Memory B cell (primary cell): ENCODE results near the gene REG1A.

Experiments
- ATAC-seq: fragments of 150-1000 bp; cut with Tn5 transposase; 2 replicates; pipeline ENCODE4 v1.10.0; 2021; ENCODE audit warnings: low read depth, mild to moderate bottlenecking, moderate library complexity
- DNase-seq, 2 donors: peaks; one replicate each; pipeline ENCODE4 v3.0.0; 2022; ENCODE audit warnings: low spot score in 2 of 2
- H3K27ac Mint-ChIP-seq: one replicate; pipeline ENCODE4 v1.8.0; 2022; ENCODE audit warnings: mild to moderate bottlenecking, moderate library complexity, mixed read lengths
- H3K27me3 Mint-ChIP-seq: one replicate; pipeline ENCODE4 v1.8.0; 2022; ENCODE audit warnings: mixed read lengths
- H3K36me3 Mint-ChIP-seq: one replicate; pipeline ENCODE4 v1.8.0; 2022; ENCODE audit warnings: mild to moderate bottlenecking, mixed read lengths
- H3K4me1 Mint-ChIP-seq: one replicate; pipeline ENCODE4 v1.8.0; 2022; ENCODE audit warnings: mixed read lengths
- H3K4me3 Mint-ChIP-seq: one replicate; pipeline ENCODE4 v1.8.0; 2022; ENCODE audit warnings: mild to moderate bottlenecking, moderate library complexity, mixed read lengths
- H3K9me3 Mint-ChIP-seq: one replicate; pipeline ENCODE4 v1.8.0; 2022; ENCODE audit warnings: mixed read lengths

Gene REG1A

GRCh38 chr2:79105259-79105658 lies 15.0 kb upstream of the REG1A start:
- H3K4me3 Mint-ChIP-seq: no peak overlapping the region
- H3K27me3 Mint-ChIP-seq: no peaks in the 10 kb centered on the region
- DNase-seq: no peak
- ATAC-seq: no peak
- peaks cover 3% of the 10 kb centered on the region for H3K9me3 Mint-ChIP-seq
- no peaks in the 10 kb centered on the region for H3K4me1 Mint-ChIP-seq
- H3K27ac Mint-ChIP-seq: no peak overlapping the region
- H3K36me3 Mint-ChIP-seq: no peaks in the 10 kb centered on the region

- H3K4me3 Mint-ChIP-seq: no peak overlapping the region
- no peak overlapping the region for H3K27ac Mint-ChIP-seq
- DNase-seq (no peak), ATAC-seq (no peak)
- H3K36me3 Mint-ChIP-seq: no peaks in the 10 kb centered on the region
- peaks cover 4% of the 10 kb centered on the region for H3K9me3 Mint-ChIP-seq
- H3K4me1 Mint-ChIP-seq: no peaks in the 10 kb centered on the region
- no peaks in the 10 kb centered on the region for H3K27me3 Mint-ChIP-seq
These were observed 8.0 kb upstream of the REG1A start for GRCh38 chr2:79112269-79112668.

GRCh38 chr2:79114797-79115494 lies 5.3 kb upstream of the REG1A start:
- H3K36me3 Mint-ChIP-seq: no peaks in the 10 kb centered on the region
- DNase-seq (no peak), ATAC-seq (no peak)
- H3K27ac Mint-ChIP-seq: no peak overlapping the region
- no peaks in the 10 kb centered on the region for H3K27me3 Mint-ChIP-seq
- H3K9me3 Mint-ChIP-seq: peaks cover 4% of the 10 kb centered on the region
- H3K4me1 Mint-ChIP-seq: no peaks in the 10 kb centered on the region
- H3K4me3 Mint-ChIP-seq: no peak overlapping the region

- H3K4me1 Mint-ChIP-seq: no peaks in the 10 kb centered on the region
- ATAC-seq (no peak), DNase-seq (no peak)
- no peaks in the 10 kb centered on the region for H3K27me3 Mint-ChIP-seq
- no peak overlapping the region for H3K4me3 Mint-ChIP-seq
- peaks cover 4% of the 10 kb centered on the region for H3K9me3 Mint-ChIP-seq
- H3K36me3 Mint-ChIP-seq: no peaks in the 10 kb centered on the region
- H3K27ac Mint-ChIP-seq: no peak overlapping the region
These were observed 3.0 kb upstream of the REG1A start for GRCh38 chr2:79116997-79117928.

GRCh38 chr2:79122676-79123075 lies 2.4 kb downstream of the REG1A start:
- Mint-ChIP-seq H3K9me3 (no peaks in the 10 kb centered on the region), H3K36me3 (no peaks in the 10 kb centered on the region), H3K4me3 (no peak overlapping the region), H3K4me1 (no peaks in the 10 kb centered on the region), H3K27ac (no peak overlapping the region), H3K27me3 (no peaks in the 10 kb centered on the region)
- no peak for ATAC-seq
- DNase-seq: no peak

GRCh38 chr2:79124907-79125720 lies 4.8 kb downstream of the REG1A start:
- no peak overlapping the region for H3K4me3 Mint-ChIP-seq
- H3K27ac Mint-ChIP-seq: no peak overlapping the region
- H3K36me3 Mint-ChIP-seq: no peaks in the 10 kb centered on the region
- H3K27me3 Mint-ChIP-seq: no peaks in the 10 kb centered on the region
- DNase-seq (no peak), ATAC-seq (no peak)
- H3K9me3 Mint-ChIP-seq: peaks cover 2% of the 10 kb centered on the region
- no peaks in the 10 kb centered on the region for H3K4me1 Mint-ChIP-seq

- DNase-seq (no peak), ATAC-seq (no peak)
- H3K9me3 Mint-ChIP-seq: peaks cover 2% of the 10 kb centered on the region
- no peaks in the 10 kb centered on the region for H3K27me3 Mint-ChIP-seq
- no peak overlapping the region for H3K27ac Mint-ChIP-seq
- H3K4me3 Mint-ChIP-seq: no peak overlapping the region
- no peaks in the 10 kb centered on the region for H3K36me3 Mint-ChIP-seq
- no peaks in the 10 kb centered on the region for H3K4me1 Mint-ChIP-seq
These were observed 5.4 kb downstream of the REG1A start for GRCh38 chr2:79125721-79125985.

- H3K4me1 Mint-ChIP-seq: no peaks in the 10 kb centered on the region
- ATAC-seq (no peak), DNase-seq (no peak)
- H3K4me3 Mint-ChIP-seq: no peak overlapping the region
- H3K9me3 Mint-ChIP-seq: peaks cover 2% of the 10 kb centered on the region
- H3K27ac Mint-ChIP-seq: no peak overlapping the region
- H3K27me3 Mint-ChIP-seq: no peaks in the 10 kb centered on the region
- H3K36me3 Mint-ChIP-seq: no peaks in the 10 kb centered on the region
These were observed 8.1 kb downstream of the REG1A start for GRCh38 chr2:79128406-79128805.

- Mint-ChIP-seq H3K27me3 (no peaks in the 10 kb centered on the region), H3K4me3 (no peak overlapping the region), H3K36me3 (no peaks in the 10 kb centered on the region), H3K4me1 (no peaks in the 10 kb centered on the region), H3K27ac (no peak overlapping the region), H3K9me3 (peaks cover 2% of the 10 kb centered on the region)
- ATAC-seq: no peak
- DNase-seq: no peak
These were observed 9.0 kb downstream of the REG1A start for GRCh38 chr2:79129260-79129659.

GRCh38 chr2:79129804-79130203 lies 9.5 kb downstream of the REG1A start:
- H3K4me1 Mint-ChIP-seq: no peaks in the 10 kb centered on the region
- ATAC-seq (no peak), DNase-seq (no peak)
- no peaks in the 10 kb centered on the region for H3K36me3 Mint-ChIP-seq
- H3K27ac Mint-ChIP-seq: no peak overlapping the region
- no peak overlapping the region for H3K4me3 Mint-ChIP-seq
- peaks cover 2% of the 10 kb centered on the region for H3K9me3 Mint-ChIP-seq
- no peaks in the 10 kb centered on the region for H3K27me3 Mint-ChIP-seq

GRCh38 chr2:79131687-79132086 lies 11.4 kb downstream of the REG1A start:
- no peak overlapping the region for H3K27ac Mint-ChIP-seq
- H3K27me3 Mint-ChIP-seq: no peaks in the 10 kb centered on the region
- no peak overlapping the region for H3K4me3 Mint-ChIP-seq
- H3K36me3 Mint-ChIP-seq: no peaks in the 10 kb centered on the region
- ATAC-seq: no peak
- no peaks in the 10 kb centered on the region for H3K4me1 Mint-ChIP-seq
- H3K9me3 Mint-ChIP-seq: peaks cover 2% of the 10 kb centered on the region
- DNase-seq: no peak

GRCh38 chr2:79138385-79138784 lies 18.1 kb downstream of the REG1A start:
- Mint-ChIP-seq H3K4me3 (no peak overlapping the region), H3K36me3 (no peaks in the 10 kb centered on the region), H3K27ac (no peak overlapping the region), H3K4me1 (no peaks in the 10 kb centered on the region), H3K9me3 (no peaks in the 10 kb centered on the region), H3K27me3 (no peaks in the 10 kb centered on the region)
- ATAC-seq (no peak), DNase-seq (no peak)

GRCh38 chr2:79139423-79139822 lies 19.1 kb downstream of the REG1A start:
- no peak overlapping the region for H3K27ac Mint-ChIP-seq

GRCh38 chr2:79155826-79156476 lies 35.7 kb downstream of the REG1A start:
- Mint-ChIP-seq H3K4me1 (no peaks in the 10 kb centered on the region), H3K4me3 (no peak overlapping the region)
- no peak for DNase-seq

More at GRCh38 chr2:79139423-79139822, 19.1 kb downstream of the REG1A start:
- no peak for DNase-seq
- H3K4me3 Mint-ChIP-seq: no peak overlapping the region
- H3K4me1 Mint-ChIP-seq: no peaks in the 10 kb centered on the region
- no peaks in the 10 kb centered on the region for H3K36me3 Mint-ChIP-seq
- ATAC-seq: no peak
- no peaks in the 10 kb centered on the region for H3K27me3 Mint-ChIP-seq
- H3K9me3 Mint-ChIP-seq: no peaks in the 10 kb centered on the region

More at GRCh38 chr2:79155826-79156476, 35.7 kb downstream of the REG1A start:
- H3K9me3 Mint-ChIP-seq: peaks cover 3% of the 10 kb centered on the region
- peaks cover 2% of the 10 kb centered on the region for H3K27me3 Mint-ChIP-seq
- H3K27ac Mint-ChIP-seq: no peak overlapping the region
- ATAC-seq: no peak
- no peaks in the 10 kb centered on the region for H3K36me3 Mint-ChIP-seq
